ENCODE data around the gene COMTD1. TPM values are rescaled to one million over a fixed set of nuclear protein-coding genes. Genes with fewer than 3 reads are reported as not detected.

The COMTD1 gene
- total and polyA plus RNA-seq, 2 of the 8 experiments (the other 6 are each of a cell fraction or from before 2014, with no cell fraction given), result 31.9 to 42.4 TPM

DNA sequence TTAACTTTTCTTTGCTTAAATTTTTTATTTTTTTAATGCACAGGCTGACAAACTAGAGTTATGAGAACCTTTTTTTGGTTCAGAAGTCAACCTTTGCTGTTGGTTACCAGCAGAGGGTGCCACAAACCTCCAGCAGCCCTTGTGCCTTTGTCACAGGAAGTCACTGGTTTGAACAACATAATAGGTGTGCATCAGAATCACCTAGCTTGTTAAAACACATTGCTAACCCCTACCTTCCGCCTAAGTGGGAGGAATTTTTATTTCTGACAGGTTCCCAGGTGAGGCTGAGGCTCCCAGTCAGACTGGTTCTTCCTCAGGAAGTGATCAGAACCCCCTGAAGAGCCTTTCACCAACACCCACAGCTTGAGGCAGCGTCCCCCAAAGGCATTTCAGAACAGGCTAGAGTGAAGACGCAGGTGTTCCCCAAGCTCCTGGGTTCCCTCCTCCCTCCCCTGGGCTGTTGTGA, 47.8 kb downstream of the COMTD1 start:
- CTCF ChIA-PET (ENCODE audit: partially characterized antibody), result interaction anchor here (0.6 to 10.5 kb wide), 31 partner anchors 9 to 1010 kb away, joined by 3 to 209 read pairs (median 4); partner anchors contain the start of genes COMTD1, SAMD8 and VDAC2
- peak overlapping the region; percentile 2; the same call in 1 of the 2 replicates for H3K27ac ChIP-seq (ENCODE audit: low read depth, low read length)
- TF ChIP-seq JUND (IDR thresholded peaks at IDR 0.05; ENCODE audit: low read length) (no peak), RAD21 (IDR thresholded peaks at IDR 0.05 in 1 of 2, conservative IDR thresholded peaks at IDR 0.05 in 1 of 2; ENCODE audit: low read depth in 2 of 2, low read length in 2 of 2) (peak; percentile 73 to 77), KDM4A (IDR thresholded peaks at IDR 0.05; ENCODE audit: low read depth, low read length, severe bottlenecking) (no peak), KDM5A (IDR thresholded peaks at IDR 0.05; ENCODE audit: low read length) (no peak), CTBP2 (IDR thresholded peaks at IDR 0.05; ENCODE audit: borderline replicate concordance, insufficient read depth, insufficient read length, low read length) (peak; percentile 45), POLR2A (IDR thresholded peaks at IDR 0.05; ENCODE audit: control extremely low read depth in 1 of 2, low read depth in 2 of 2, low read length in 2 of 2) (peak in 1 of 2 experiments; percentile 44; a peak in 1 of 3 replicates), EP300 (IDR thresholded peaks at IDR 0.05; ENCODE audit: borderline replicate concordance in 1 of 2, low read depth in 2 of 2, low read length in 2 of 2) (0 out of 3 replicates have a peak, but pooled peaks of 1 of the 2 experiments have one; percentile 33), RFX5 (IDR thresholded peaks at IDR 0.05; ENCODE audit: borderline replicate concordance, low read depth, low read length) (no peak), CTCF (IDR thresholded peaks at IDR 0.05; ENCODE audit: control extremely low read depth in 1 of 3, insufficient read depth in 1 of 3, low read depth in 1 of 3, low read length in 3 of 3) (peak; percentile 46 to 73 (median 64)), ASH2L (IDR thresholded peaks at IDR 0.05; ENCODE audit: low read length) (peak; percentile 20)

More for the DNA sequence above, 47.8 kb downstream of the COMTD1 start:
- Histone ChIP-seq H3K4me3 (ENCODE audit: extremely low read depth in 1 of 4, insufficient read depth in 2 of 4, low read depth in 3 of 4, low read length in 4 of 4) (no peak overlapping the region), H4K5ac (ENCODE audit: insufficient read length, low read depth, low read length) (no peak overlapping the region), H2AK5ac (ENCODE audit: low read depth, low read length) (no peak overlapping the region), H3K4ac (replicated peaks; ENCODE audit: insufficient read length, low read depth, low read length) (no peak overlapping the region), H3K27me3 (replicated peaks in 1 of 4; ENCODE audit: control insufficient read depth in 3 of 4, extremely low read depth in 1 of 4, insufficient read depth in 3 of 4, low read length in 3 of 4) (no peaks in the 10 kb centered on the region), H3K9ac (replicated peaks in 1 of 4; ENCODE audit: extremely low read depth in 1 of 4, low read depth in 3 of 4, low read length in 3 of 4) (no peak overlapping the region), H3K4me1 (replicated peaks in 1 of 4; ENCODE audit: control insufficient read depth in 3 of 4, insufficient read depth in 4 of 4, low read length in 3 of 4) (peaks cover 0 to 12% (median 7%) of the 10 kb centered on the region in 4 experiments; a peak in 5 of 7 replicates), H3K56ac (replicated peaks; ENCODE audit: insufficient read length, low read depth, low read length) (no peak overlapping the region), H4K8ac (ENCODE audit: extremely low read depth, insufficient read depth, low read length) (no peak overlapping the region), H3K18ac (ENCODE audit: extremely low read depth, low read length) (no peak overlapping the region), H3K79me2 (ENCODE audit: control insufficient read depth in 1 of 2, insufficient read depth in 2 of 2, low read length in 2 of 2) (no peaks in the 10 kb centered on the region), H3K9me3 (ENCODE audit: insufficient read depth in 2 of 2, low read depth in 1 of 2, low read length in 1 of 2) (no peaks in the 10 kb centered on the region), H4K91ac (replicated peaks; ENCODE audit: insufficient read length, low read length) (no peak overlapping the region), H2BK120ac (replicated peaks; ENCODE audit: low read depth, low read length) (no peak overlapping the region), H4K20me1 (replicated peaks in 1 of 2; ENCODE audit: control insufficient read depth in 1 of 2, insufficient read depth in 2 of 2, low read length in 2 of 2) (no peaks in the 10 kb centered on the region), H2BK5ac (ENCODE audit: low read depth, low read length) (peak overlapping the region; percentile 63; the same call in 1 of the 2 replicates), H3K14ac (ENCODE audit: insufficient read length) (no peak overlapping the region), H2BK20ac (ENCODE audit: low read length) (no peak overlapping the region), H3K4me2 (ENCODE audit: insufficient read depth in 1 of 2, low read depth in 2 of 2, low read length in 2 of 2) (peak overlapping the region in 1 of 2 experiments; percentile 29; a peak in 1 of 4 replicates), H3K23me2 (ENCODE audit: low read depth, low read length) (no peaks in the 10 kb centered on the region), H2BK12ac (ENCODE audit: low read depth, low read length) (no peak overlapping the region), H3K23ac (ENCODE audit: insufficient read length) (no peak overlapping the region), H3K79me1 (ENCODE audit: low read depth, low read length) (no peaks in the 10 kb centered on the region), H2AFZ (ENCODE audit: low read length) (no peak overlapping the region), H3K36me3 (ENCODE audit: control insufficient read depth in 2 of 4, insufficient read depth in 4 of 4, low read length in 3 of 4) (no peaks in the 10 kb centered on the region), H2BK15ac (ENCODE audit: low read length) (no peak overlapping the region)
- DNase-seq (ENCODE audit: low read depth in 1 of 2, low spot score in 2 of 2) (peak; percentile 56 to 61), FAIRE-seq (no peak)
- WGBS, 2 experiments (ENCODE audit: extremely low coverage in 1 of 2, insufficient coverage in 1 of 2, insufficient read length in 1 of 2, insufficient replicate concordance in 2 of 2, low coverage in 1 of 2, low lambda C conversion rate in 2 of 2, missing lambda C conversion rate in 1 of 2), result 34% methylated on average over 3 of the region's 3 CpGs; no CpG with 5 or more reads in 1 of the 2 experiments
- POLR2A ChIA-PET (ENCODE audit: partially characterized antibody), result interaction anchor here (0.8 to 36.7 kb wide), 4 partner anchors 16 to 40 kb away, joined by 3 to 801 read pairs (median 16); partner anchors contain the start of genes COMTD1 and VDAC2
